Lung (tissue), 12 donors: ENCODE results near the gene POLR1D. TPM values are rescaled to one million over a fixed set of nuclear protein-coding genes. Genes with fewer than 3 reads are reported as not detected.

ENCODE experiments used
- ATAC-seq: fragments of 200-7000 bp; cut with Tn5 transposase; one replicate; pipeline ENCODE4 v1.9.1; 2020; ENCODE audit warnings: moderate number of reproducible peaks; ENCODE audit not compliant: insufficient read depth, low FRiP score
- DNase-seq, 3 donors: peaks; one replicate each; pipeline ENCODE4 v3.0.0-alpha.2; 2013 to 2017
- H3K27ac ChIP-seq, 2 donors: one replicate each; pipeline ENCODE4 v1.5.1; 2013; ENCODE audit warnings: mild to moderate bottlenecking in 2 of 2, moderate library complexity in 2 of 2, control low read depth in 1 of 2, inconsistent platforms in 1 of 2, low read depth in 1 of 2, low read length in 1 of 2
- H3K27me3 ChIP-seq, 3 donors: one replicate each; pipeline ENCODE4 v1.5.1; 2013; ENCODE audit warnings: low read length in 2 of 3; ENCODE audit not compliant: control insufficient read depth in 3 of 3, insufficient read depth in 3 of 3
- H3K36me3 ChIP-seq, 4 donors: one replicate each; pipeline ENCODE4 v1.5.1; 2013; ENCODE audit warnings: low read length in 4 of 4, mild to moderate bottlenecking in 1 of 4, moderate library complexity in 1 of 4; ENCODE audit not compliant: control insufficient read depth in 4 of 4, insufficient read depth in 4 of 4
- H3K4me1 ChIP-seq, 5 donors: one replicate each; pipeline ENCODE4 v1.5.1; 2013; ENCODE audit warnings: low read length in 5 of 5, mild to moderate bottlenecking in 2 of 5, moderate library complexity in 1 of 5; ENCODE audit not compliant: control insufficient read depth in 5 of 5, insufficient read depth in 5 of 5
- H3K4me3 ChIP-seq: one replicate; pipeline ENCODE4 v1.5.1; 2013; ENCODE audit warnings: mild to moderate bottlenecking, control low read depth, moderate library complexity
- H3K9ac ChIP-seq, 2 donors: one replicate each; pipeline ENCODE4 v1.5.1; 2013; ENCODE audit warnings: low read length in 2 of 2, control low read depth in 1 of 2; ENCODE audit not compliant: insufficient read depth in 1 of 2
- H3K9me3 ChIP-seq, 4 donors: one replicate each; pipeline ENCODE4 v1.5.1; 2013; ENCODE audit warnings: low read length in 3 of 4, mild to moderate bottlenecking in 1 of 4, moderate library complexity in 1 of 4; ENCODE audit not compliant: control insufficient read depth in 4 of 4, insufficient read depth in 3 of 4
- WGBS, 2 donors: extraction: QIAGEN DNeasy Blood & Tissue Kit; methylation state at CpG; one replicate each; pipeline ENCODE4 v1.1.7; 2013; 5-methylcytosine and 5-hydroxymethylcytosine counted together
- polyA plus RNA-seq, 2 donors: library from polyadenylated mRNA; stranded (reverse); fragments of 200-250 nt; gene quantifications; one replicate each; pipeline ENCODE4 v1.2.1, GENCODE V29; 2013
- total RNA-seq, 2 donors: library from RNA; depleted of rRNA in 1 of 2; stranded (reverse); fragments of >200 nt in 1 of 2; gene quantifications; one replicate each; pipeline ENCODE4 v1.2.1, GENCODE V29; 2014 to 2021
- TF ChIP-seq, protein P1 (sequence below): IDR thresholded peaks from 2 replicates; pipeline ENCODE4 v1.5.1; 2012; ENCODE audit warnings: mild to moderate bottlenecking; ENCODE audit errors: control extremely low read depth, extremely low read depth
- donor health status: control.
- donor health status: control.
- donor health status: Bipolar disorder and iron deficiency.
- donor health status: healthy.
- donor health status: DM: yes; HTN: yes; CAD: no.

Gene POLR1D
- total and polyA plus RNA-seq, 4 donors: 93.8 to 132 (median 104) TPM

GRCh38 chr13:27663947-27664346 lies 42.3 kb downstream of the POLR1D start:
- Histone ChIP-seq H3K27ac (no peak overlapping the region), H3K36me3 (peaks cover 2 to 5% (median 4%) of the 10 kb centered on the region in 4 donors), H3K27me3 (no peaks in the 10 kb centered on the region), H3K9me3 (no peaks in the 10 kb centered on the region), H3K4me3 (no peak overlapping the region), H3K4me1 (peaks cover 1 to 15% (median 11%) of the 10 kb centered on the region in 5 donors), H3K9ac (no peak overlapping the region)
- no peak for ATAC-seq
- TF ChIP-seq, protein P1, sequence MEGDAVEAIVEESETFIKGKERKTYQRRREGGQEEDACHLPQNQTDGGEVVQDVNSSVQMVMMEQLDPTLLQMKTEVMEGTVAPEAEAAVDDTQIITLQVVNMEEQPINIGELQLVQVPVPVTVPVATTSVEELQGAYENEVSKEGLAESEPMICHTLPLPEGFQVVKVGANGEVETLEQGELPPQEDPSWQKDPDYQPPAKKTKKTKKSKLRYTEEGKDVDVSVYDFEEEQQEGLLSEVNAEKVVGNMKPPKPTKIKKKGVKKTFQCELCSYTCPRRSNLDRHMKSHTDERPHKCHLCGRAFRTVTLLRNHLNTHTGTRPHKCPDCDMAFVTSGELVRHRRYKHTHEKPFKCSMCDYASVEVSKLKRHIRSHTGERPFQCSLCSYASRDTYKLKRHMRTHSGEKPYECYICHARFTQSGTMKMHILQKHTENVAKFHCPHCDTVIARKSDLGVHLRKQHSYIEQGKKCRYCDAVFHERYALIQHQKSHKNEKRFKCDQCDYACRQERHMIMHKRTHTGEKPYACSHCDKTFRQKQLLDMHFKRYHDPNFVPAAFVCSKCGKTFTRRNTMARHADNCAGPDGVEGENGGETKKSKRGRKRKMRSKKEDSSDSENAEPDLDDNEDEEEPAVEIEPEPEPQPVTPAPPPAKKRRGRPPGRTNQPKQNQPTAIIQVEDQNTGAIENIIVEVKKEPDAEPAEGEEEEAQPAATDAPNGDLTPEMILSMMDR: no peak
- no peak for DNase-seq
- 89 to 94% methylated on average over 8 of the region's 8 CpGs for WGBS, 2 donors

DNA sequence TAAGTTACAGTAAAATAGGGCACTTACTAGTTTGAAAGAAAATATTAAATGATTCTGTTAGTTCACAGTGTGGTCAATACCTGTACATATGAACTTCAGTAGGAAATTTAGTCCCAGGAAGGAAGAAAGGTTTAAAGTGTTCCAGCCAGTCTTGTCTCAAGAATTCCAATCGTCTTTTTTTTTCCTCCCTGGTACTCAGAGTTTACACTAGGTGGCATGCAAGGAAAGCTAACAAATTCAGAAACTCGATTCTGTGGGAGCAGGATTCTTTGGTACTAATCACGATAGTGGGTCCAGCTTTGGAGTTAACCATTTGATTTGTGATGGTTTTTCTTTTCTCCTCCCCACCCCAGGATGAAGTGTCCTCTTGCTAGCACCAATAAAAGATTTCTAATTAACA lies 43.6 kb downstream of the POLR1D start:
- DNase-seq (no peak), ATAC-seq (no peak)
- Histone ChIP-seq H3K27me3 (no peaks in the 10 kb centered on the region), H3K4me3 (no peak overlapping the region), H3K9me3 (no peaks in the 10 kb centered on the region), H3K4me1 (peaks cover 0 to 15% (median under 1%) of the 10 kb centered on the region in 5 donors), H3K36me3 (peaks cover under 1 to 5% (median 2%) of the 10 kb centered on the region in 4 donors), H3K27ac (no peak overlapping the region), H3K9ac (no peak overlapping the region)
- WGBS, 2 donors: 52 to 58% methylated on average over 3 of the region's 3 CpGs
- TF ChIP-seq, protein P1: no peak

GRCh38 chr13:27665761-27666160 lies 44.1 kb downstream of the POLR1D start:
- Histone ChIP-seq H3K27ac (no peak overlapping the region), H3K9me3 (no peaks in the 10 kb centered on the region), H3K27me3 (no peaks in the 10 kb centered on the region), H3K4me3 (no peak overlapping the region), H3K36me3 (peaks cover 0 to 5% (median 2%) of the 10 kb centered on the region in 4 donors), H3K4me1 (peaks cover 0 to 15% (median 0%) of the 10 kb centered on the region in 5 donors), H3K9ac (no peak overlapping the region)
- DNase-seq: no peak
- no peak for ATAC-seq
- TF ChIP-seq, protein P1: no peak
- WGBS, 2 donors: 93 to 96% methylated on average over 19 of the region's 19 CpGs

DNA sequence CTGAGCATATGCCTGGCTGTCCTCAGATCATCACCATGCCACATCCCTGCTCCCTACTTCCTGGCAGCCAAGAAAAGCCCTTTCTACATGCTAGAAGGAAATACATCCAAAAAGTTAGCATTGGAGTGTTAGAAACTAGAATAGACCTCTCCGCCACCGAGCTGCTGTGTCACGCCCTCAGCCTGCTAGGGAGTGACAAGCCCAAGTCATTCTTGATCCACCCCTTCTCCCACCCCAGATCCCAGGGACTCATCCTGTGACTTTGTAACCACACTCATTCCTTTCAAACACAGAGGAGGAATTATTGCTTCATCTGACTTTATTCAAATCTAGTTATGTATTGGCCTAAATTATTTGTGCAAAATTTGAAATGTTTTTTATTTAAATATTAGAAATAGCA lies 45.3 kb downstream of the POLR1D start:
- no peaks in the 10 kb centered on the region for H3K27me3 ChIP-seq
- TF ChIP-seq, protein P1: no peak
- WGBS, 2 donors: 78 to 96% methylated on average over 3 of the region's 3 CpGs
- no peaks in the 10 kb centered on the region for H3K9me3 ChIP-seq
- no peak overlapping the region for H3K4me3 ChIP-seq
- H3K4me1 ChIP-seq: peaks cover 0 to 15% (median 0%) of the 10 kb centered on the region in 5 donors
- peaks cover 0 to 5% (median 2%) of the 10 kb centered on the region in 4 donors for H3K36me3 ChIP-seq
- no peak overlapping the region for H3K27ac ChIP-seq
- ATAC-seq: no peak
- no peak overlapping the region for H3K9ac ChIP-seq
- no peak for DNase-seq
